C4-2B (cell line): ENCODE results near the gene RNF130.
"Not testable (repeated sequence)": the region's sequence is repeated elsewhere in the genome, so short reads cannot be mapped to it uniquely, and the experiment has no call there.

Experiments used
- H3K27ac ChIP-seq: fragments of 450-650 bp; 2 replicates; pipeline ENCODE4 v1.5.1; 2017
- CTCF ChIP-seq: fragments of 450-650 bp; conservative IDR thresholded peaks from 2 replicates; pipeline ENCODE4 v1.5.1; 2017; ENCODE audit warnings: mild to moderate bottlenecking
- ZFX ChIP-seq: fragments of 450-650 bp; IDR thresholded peaks from 2 replicates; pipeline ENCODE4 v1.6.1; 2017

Gene RNF130

GRCh38 chr5:179998485-179998884, 73.1 kb downstream of the RNF130 start:
- TF ChIP-seq CTCF (no peak), ZFX (no peak)

GRCh38 chr5:179994583-179995323, 76.8 kb downstream of the RNF130 start:
- H3K27ac ChIP-seq, result no peak overlapping the region
- no peak for TF ChIP-seq CTCF
- no peak for TF ChIP-seq ZFX

More at GRCh38 chr5:179998485-179998884, 73.1 kb downstream of the RNF130 start:
- H3K27ac ChIP-seq, result no peak overlapping the region

GRCh38 chr5:179992855-179993254, 78.7 kb downstream of the RNF130 start:
- not testable (repeated sequence) for H3K27ac ChIP-seq

GRCh38 chr5:179991106-179991505, 80.5 kb downstream of the RNF130 start:
- TF ChIP-seq CTCF (no peak), ZFX (no peak)
- no peak overlapping the region for H3K27ac ChIP-seq

- H3K27ac ChIP-seq, result not testable (repeated sequence)
Observed at GRCh38 chr5:179990525-179990924, 81.0 kb downstream of the RNF130 start.

GRCh38 chr5:179986328-179986727, 85.2 kb downstream of the RNF130 start:
- TF ChIP-seq CTCF (no peak), ZFX (no peak)

GRCh38 chr5:179981636-179982035, 89.9 kb downstream of the RNF130 start:
- H3K27ac ChIP-seq, result no peak overlapping the region
- TF ChIP-seq CTCF (no peak), ZFX (no peak)

More at GRCh38 chr5:179986328-179986727, 85.2 kb downstream of the RNF130 start:
- no peak overlapping the region for H3K27ac ChIP-seq

GRCh38 chr5:179980767-179981166, 90.8 kb downstream of the RNF130 start:
- H3K27ac ChIP-seq, result no peak overlapping the region
- no peak for TF ChIP-seq CTCF
- TF ChIP-seq ZFX, result no peak
